Muscle layer of colon (tissue), 2 donors: ENCODE data around the gene PTPRD.

Source experiments
- H3K27ac ChIP-seq: one replicate; pipeline ENCODE4 v1.7.0; 2013; ENCODE audit warnings: low read depth, mild to moderate bottlenecking, low read length, moderate library complexity
- H3K27me3 ChIP-seq, 2 donors: one replicate each; pipeline ENCODE4 v1.7.0; 2013; ENCODE audit warnings: low read length in 2 of 2, mild to moderate bottlenecking in 2 of 2; ENCODE audit not compliant: insufficient read depth in 2 of 2, control insufficient read depth in 1 of 2
- H3K36me3 ChIP-seq: one replicate; pipeline ENCODE4 v1.7.0; 2013; ENCODE audit warnings: mild to moderate bottlenecking, low read length; ENCODE audit not compliant: insufficient read depth
- H3K4me1 ChIP-seq: one replicate; pipeline ENCODE4 v1.7.0; 2013; ENCODE audit warnings: mild to moderate bottlenecking, low read length; ENCODE audit not compliant: insufficient read depth
- H3K4me3 ChIP-seq, 2 donors: one replicate each; pipeline ENCODE4 v1.7.0; 2013; ENCODE audit warnings: low read length in 2 of 2, low read depth in 1 of 2, mild to moderate bottlenecking in 1 of 2, moderate library complexity in 1 of 2
- H3K9ac ChIP-seq: one replicate; pipeline ENCODE4 v1.7.0; 2013; ENCODE audit warnings: low read length
- H3K9me3 ChIP-seq: one replicate; pipeline ENCODE4 v1.7.0; 2013; ENCODE audit warnings: mild to moderate bottlenecking, low read length
- donor health status: abdominal sarcoma.
- donor health status: Adenocarcinoma of cecum.

Gene PTPRD

DNA sequence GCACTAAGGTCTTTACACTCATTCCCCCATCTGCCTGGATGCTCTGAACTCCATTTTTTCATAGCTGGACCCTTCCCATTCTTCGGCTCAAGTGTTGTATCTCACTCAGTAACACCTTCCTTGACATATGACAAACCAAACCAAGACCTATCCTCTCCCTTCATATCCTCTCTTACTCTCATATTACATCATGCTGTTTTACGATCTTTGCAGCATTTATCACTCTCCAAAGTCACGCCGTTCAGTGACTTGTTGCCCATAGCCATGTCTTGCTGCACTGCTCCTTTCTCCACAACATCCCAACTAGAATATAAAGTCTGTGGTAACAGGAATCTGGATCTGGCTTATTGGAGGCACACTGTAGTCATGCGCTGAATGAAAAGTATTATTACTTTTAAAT lies 1889.6 kb downstream of the PTPRD start:
- Histone ChIP-seq H3K4me1 (no peaks in the 10 kb centered on the region), H3K27ac (no peak overlapping the region), H3K27me3 (no peaks in the 10 kb centered on the region), H3K36me3 (no peaks in the 10 kb centered on the region), H3K4me3 (no peak overlapping the region), H3K9ac (no peak overlapping the region), H3K9me3 (no peaks in the 10 kb centered on the region)

DNA sequence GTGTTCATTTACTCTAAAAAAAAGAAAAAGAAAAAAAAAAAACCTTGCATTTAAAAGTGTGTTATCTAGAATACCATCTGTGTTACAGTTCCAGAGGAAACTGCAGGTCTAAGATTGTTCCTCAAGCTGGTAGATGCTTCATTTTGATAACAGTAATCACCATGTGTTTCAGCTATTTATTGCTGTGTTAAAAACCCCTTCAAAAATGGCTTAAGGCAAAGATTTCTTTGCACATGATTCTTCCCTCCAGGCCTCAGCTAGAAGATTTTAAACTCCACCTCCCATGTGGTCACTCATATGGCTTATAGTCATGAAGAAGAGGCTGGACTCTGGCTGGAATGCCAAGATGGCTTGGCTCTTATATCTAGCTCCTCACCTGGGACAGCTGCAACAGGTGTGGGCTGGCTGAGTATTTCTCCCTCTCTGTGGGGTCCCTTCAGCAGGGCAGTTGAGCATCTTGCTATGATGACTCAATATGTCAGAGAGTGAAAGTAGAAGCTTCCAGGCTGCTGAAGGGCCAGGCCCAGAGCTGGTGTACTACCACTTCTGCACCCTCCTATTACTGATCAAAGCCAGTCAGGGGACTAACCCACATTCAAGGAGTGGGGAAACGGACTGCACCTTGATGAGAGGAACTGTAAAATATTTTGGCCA lies 1892.8 kb downstream of the PTPRD start:
- Histone ChIP-seq H3K4me1 (no peaks in the 10 kb centered on the region), H3K27me3 (no peaks in the 10 kb centered on the region), H3K27ac (no peak overlapping the region), H3K4me3 (no peak overlapping the region), H3K36me3 (no peaks in the 10 kb centered on the region), H3K9me3 (no peaks in the 10 kb centered on the region), H3K9ac (no peak overlapping the region)

DNA sequence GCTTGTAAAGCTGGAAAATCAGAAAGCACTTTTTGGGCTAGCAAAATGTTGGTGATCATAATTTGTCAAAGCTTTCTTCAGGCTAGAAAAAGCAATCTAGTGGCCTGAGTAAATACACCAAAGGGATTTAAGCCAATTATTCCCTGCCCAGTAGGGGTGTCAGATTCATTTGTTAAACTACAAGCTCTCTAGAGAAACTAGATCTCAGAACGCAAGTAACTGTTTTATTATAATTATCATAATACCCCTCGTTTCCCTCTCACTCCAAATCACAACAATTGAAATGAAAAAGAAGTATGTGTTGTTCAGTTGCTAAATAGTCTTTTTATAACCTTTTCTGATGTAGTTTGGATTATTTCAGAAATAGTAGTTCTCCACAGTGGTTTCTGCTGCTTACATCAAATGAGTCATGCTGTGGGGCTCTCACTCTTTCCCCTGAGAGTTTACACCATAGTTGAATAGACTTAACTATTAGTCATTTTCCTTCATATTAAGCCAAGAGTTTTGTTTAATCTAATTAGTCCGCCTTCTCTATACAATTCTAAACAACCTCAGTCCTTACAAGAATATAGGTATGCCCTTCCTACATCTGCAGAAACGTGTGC lies 1894.6 kb downstream of the PTPRD start:
- Histone ChIP-seq H3K27ac (no peak overlapping the region), H3K36me3 (no peaks in the 10 kb centered on the region), H3K27me3 (no peaks in the 10 kb centered on the region), H3K9me3 (no peaks in the 10 kb centered on the region), H3K4me3 (no peak overlapping the region), H3K4me1 (no peaks in the 10 kb centered on the region), H3K9ac (no peak overlapping the region)

DNA sequence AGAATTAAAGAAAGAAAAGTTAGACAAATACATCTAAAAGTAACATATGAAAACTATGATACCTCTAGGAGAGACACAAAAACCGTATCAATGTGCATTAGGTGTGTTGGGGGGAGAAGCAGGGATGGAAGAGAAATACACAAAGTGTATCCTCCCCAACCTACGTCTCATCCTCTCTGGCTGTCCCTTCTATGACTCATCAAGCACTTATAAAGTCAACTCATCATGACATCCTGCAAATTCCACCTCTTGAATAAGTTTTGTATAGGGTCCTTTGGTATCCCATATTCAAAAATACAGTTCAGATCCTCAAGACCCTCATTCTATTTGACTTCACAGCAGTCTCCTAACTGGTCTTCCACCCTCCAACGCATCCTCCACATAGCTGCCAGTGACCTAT lies 1895.7 kb downstream of the PTPRD start:
- Histone ChIP-seq H3K27ac (no peak overlapping the region), H3K36me3 (no peaks in the 10 kb centered on the region), H3K4me3 (no peak overlapping the region)

DNA sequence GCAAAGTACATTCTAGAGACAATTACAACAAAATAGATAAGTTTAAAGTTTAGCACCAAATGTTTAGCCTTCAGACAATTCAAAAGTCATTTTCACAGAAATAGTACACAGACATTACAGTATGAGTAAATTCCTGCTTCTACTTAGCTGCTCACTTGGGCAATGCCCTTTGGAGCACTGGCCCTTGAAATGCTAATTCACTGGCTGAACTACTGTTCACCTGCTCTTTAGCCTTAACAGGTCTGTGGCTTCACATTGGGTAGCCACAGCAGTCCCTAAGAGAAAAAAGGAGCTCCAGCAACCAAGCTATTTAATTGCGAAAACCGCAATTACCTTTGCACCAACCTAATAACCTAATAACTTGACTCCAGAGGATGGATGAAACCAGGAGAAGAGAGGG lies 1897.0 kb downstream of the PTPRD start:
- H3K4me1 ChIP-seq = no peaks in the 10 kb centered on the region
- H3K9me3 ChIP-seq = no peaks in the 10 kb centered on the region
- no peaks in the 10 kb centered on the region for H3K27me3 ChIP-seq
- H3K36me3 ChIP-seq = no peaks in the 10 kb centered on the region
- no peak overlapping the region for H3K4me3 ChIP-seq
- H3K27ac ChIP-seq = no peak overlapping the region
- no peak overlapping the region for H3K9ac ChIP-seq

More for the DNA sequence above, 1895.7 kb downstream of the PTPRD start:
- Histone ChIP-seq H3K9ac (no peak overlapping the region), H3K9me3 (no peaks in the 10 kb centered on the region), H3K27me3 (no peaks in the 10 kb centered on the region), H3K4me1 (no peaks in the 10 kb centered on the region)

DNA sequence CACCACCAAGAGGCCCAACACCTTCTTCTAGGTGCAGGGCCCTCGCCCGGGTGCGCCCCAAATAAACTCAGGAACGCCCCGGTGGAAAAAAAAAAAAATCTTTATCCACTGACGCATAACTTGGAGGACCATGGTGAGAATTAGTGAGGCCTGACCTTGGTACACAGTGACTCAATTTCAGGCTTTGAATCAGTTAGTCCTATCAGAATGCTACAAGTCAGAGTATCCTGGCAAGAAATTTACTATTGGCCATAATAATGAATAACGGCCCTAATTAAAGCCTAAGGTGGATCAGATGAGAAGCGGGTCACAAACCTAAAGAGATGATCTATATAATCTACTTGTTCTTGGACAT lies 1899.0 kb downstream of the PTPRD start:
- H3K9me3 ChIP-seq = no peaks in the 10 kb centered on the region
- H3K36me3 ChIP-seq = no peaks in the 10 kb centered on the region
- no peak overlapping the region for H3K27ac ChIP-seq
- no peaks in the 10 kb centered on the region for H3K27me3 ChIP-seq
- H3K4me1 ChIP-seq = no peaks in the 10 kb centered on the region
- no peak overlapping the region for H3K4me3 ChIP-seq
- no peak overlapping the region for H3K9ac ChIP-seq

DNA sequence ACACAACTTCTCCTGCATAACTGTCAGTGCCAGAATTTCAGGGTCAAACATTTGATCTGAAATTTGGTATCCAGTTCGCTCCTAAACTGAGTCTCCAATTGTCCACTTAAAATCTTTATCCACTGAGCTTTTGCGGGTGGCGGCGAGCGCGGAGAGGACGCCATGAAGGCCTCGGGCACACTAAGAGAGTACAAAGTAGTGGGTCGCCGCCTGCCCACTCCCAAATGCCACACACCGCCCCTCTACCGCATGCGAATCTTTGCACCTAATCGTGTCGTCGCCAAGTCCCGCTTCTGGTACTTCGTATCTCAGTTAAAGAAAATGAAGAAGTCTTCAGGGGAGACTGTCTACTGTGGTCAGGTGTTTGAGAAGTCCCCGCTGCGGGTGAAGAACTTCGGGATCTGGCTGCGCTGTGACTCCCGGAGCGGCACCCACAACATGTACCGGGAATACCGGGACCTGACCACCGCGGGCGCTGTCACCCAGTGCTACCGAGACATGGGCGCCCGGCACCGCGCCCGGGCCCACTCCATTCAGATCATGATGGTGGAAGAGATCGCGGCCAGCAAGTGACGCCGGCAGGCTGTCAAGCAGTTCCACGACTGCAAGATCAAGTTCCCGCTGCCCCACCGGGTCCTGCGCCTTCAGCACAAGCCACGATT lies 1899.5 kb downstream of the PTPRD start:
- Histone ChIP-seq H3K27me3 (no peaks in the 10 kb centered on the region), H3K4me3 (no peak overlapping the region), H3K27ac (no peak overlapping the region), H3K9me3 (no peaks in the 10 kb centered on the region), H3K9ac (no peak overlapping the region), H3K36me3 (no peaks in the 10 kb centered on the region), H3K4me1 (no peaks in the 10 kb centered on the region)

DNA sequence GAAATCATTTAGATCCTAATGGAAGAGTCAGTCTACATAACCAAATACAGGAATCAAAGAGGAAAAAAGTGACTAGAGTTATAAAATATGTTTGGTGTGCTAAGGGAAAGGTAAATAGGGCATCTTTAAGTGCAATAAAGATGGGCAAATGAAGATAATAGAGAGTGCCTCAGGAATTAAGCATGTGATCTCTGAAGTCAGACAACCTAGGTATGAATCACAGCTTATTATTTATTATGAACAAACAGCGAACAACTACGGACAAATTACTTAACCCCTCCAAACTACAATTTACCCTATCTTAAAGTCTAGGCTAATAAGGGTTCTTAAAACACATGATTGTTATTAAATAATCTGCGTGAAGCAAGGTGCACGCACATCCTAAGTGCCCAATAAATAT lies 1903.1 kb downstream of the PTPRD start:
- Histone ChIP-seq H3K27ac (no peak overlapping the region), H3K27me3 (no peaks in the 10 kb centered on the region), H3K9me3 (no peaks in the 10 kb centered on the region), H3K36me3 (no peaks in the 10 kb centered on the region), H3K9ac (no peak overlapping the region), H3K4me1 (no peaks in the 10 kb centered on the region), H3K4me3 (no peak overlapping the region)

DNA sequence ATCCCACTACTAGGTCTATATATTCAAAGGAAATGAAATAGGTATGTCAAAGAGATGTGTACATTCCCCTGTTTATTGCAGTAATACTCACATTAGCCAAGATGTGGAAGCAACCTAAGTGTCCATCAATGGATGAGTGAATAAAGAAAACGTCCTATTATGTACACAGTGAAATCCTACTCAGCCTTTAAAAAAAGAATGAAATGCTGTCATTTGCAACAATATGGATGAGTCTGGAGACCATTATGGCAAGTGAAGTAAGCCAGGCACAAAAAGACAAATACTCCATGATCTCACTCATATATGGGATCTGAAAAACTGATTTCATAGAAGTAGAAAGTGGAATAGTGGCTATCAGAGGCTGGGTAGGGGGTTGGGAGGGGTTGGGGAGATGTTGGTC lies 1904.1 kb downstream of the PTPRD start:
- Histone ChIP-seq H3K27me3 (no peaks in the 10 kb centered on the region), H3K4me3 (no peak overlapping the region), H3K9me3 (no peaks in the 10 kb centered on the region), H3K36me3 (no peaks in the 10 kb centered on the region), H3K9ac (no peak overlapping the region), H3K27ac (no peak overlapping the region), H3K4me1 (no peaks in the 10 kb centered on the region)

DNA sequence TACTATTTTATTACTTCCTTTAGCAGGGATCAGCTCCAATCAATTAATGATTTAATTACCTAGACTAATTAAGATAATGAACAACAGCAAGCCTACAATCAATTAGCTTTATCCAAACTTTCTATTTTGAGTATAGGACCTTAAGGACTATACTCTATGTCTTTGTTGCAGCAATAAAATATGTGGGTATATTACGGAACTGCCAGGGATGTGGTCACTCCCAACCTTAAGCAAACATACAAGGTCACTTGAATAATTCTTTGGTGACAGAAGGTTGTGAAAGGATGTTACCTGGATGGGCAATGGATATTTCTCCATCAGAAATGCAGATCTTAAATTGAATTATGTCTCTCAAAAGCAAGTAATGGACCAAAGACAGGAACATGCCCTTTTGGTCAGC lies 1905.8 kb downstream of the PTPRD start:
- H3K9ac ChIP-seq = no peak overlapping the region
- H3K9me3 ChIP-seq = no peaks in the 10 kb centered on the region
- H3K4me3 ChIP-seq = no peak overlapping the region
- H3K36me3 ChIP-seq = no peaks in the 10 kb centered on the region
- H3K4me1 ChIP-seq = no peaks in the 10 kb centered on the region
- H3K27me3 ChIP-seq = no peaks in the 10 kb centered on the region
- no peak overlapping the region for H3K27ac ChIP-seq

DNA sequence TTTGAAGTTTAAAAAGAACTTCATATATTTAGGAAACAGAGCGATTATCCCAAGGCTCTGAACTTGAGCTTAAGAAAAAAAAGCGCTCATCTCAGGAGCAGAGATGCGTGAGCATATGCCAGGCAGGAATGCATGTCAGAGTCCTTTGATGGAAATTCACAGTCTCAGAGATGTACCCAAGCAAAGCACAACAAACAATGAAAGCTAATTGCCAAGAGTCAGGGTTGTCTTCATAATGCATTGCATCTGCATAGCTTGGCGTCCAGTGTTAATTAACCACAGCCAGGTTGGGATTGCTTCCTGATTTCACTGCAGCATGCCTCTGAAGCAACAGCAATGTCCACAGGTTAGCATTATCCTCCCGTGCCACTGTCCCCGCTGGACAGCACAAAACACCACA lies 1906.3 kb downstream of the PTPRD start:
- Histone ChIP-seq H3K4me1 (no peaks in the 10 kb centered on the region), H3K9me3 (no peaks in the 10 kb centered on the region), H3K27me3 (no peaks in the 10 kb centered on the region), H3K4me3 (no peak overlapping the region), H3K27ac (no peak overlapping the region), H3K9ac (no peak overlapping the region), H3K36me3 (no peaks in the 10 kb centered on the region)

DNA sequence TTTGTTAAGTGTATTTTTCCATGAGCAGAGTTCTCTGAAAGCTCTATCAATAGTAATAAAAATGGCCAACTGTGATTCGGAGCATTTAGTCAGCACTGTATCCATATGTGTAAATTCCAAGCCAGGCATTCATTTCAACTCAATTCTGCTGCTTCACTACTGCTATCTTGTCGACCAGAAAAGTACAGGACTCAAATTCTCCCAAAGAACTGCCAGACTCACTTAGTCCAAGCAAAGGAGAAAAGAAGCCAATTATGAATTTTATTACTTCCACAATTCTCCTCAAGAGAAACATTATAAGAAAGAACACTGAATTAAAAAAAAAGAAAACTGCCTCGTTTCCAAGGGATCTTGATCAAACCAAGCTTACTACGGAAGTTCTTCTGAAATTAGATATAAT lies 1906.9 kb downstream of the PTPRD start:
- H3K4me1 ChIP-seq = no peaks in the 10 kb centered on the region
- H3K27ac ChIP-seq = no peak overlapping the region
- no peaks in the 10 kb centered on the region for H3K27me3 ChIP-seq
- no peaks in the 10 kb centered on the region for H3K36me3 ChIP-seq
- no peak overlapping the region for H3K9ac ChIP-seq
- no peaks in the 10 kb centered on the region for H3K9me3 ChIP-seq
- H3K4me3 ChIP-seq = no peak overlapping the region
